Measurements from ENCODE around the gene RAB28.

RAB28 gene

GRCh38 chr4:13523591-13524503, 39.7 kb upstream of the RAB28 start:
- DNase-seq (ENCODE audit: low spot score), result peak; percentile 11
- TF ChIP-seq, protein P1, sequence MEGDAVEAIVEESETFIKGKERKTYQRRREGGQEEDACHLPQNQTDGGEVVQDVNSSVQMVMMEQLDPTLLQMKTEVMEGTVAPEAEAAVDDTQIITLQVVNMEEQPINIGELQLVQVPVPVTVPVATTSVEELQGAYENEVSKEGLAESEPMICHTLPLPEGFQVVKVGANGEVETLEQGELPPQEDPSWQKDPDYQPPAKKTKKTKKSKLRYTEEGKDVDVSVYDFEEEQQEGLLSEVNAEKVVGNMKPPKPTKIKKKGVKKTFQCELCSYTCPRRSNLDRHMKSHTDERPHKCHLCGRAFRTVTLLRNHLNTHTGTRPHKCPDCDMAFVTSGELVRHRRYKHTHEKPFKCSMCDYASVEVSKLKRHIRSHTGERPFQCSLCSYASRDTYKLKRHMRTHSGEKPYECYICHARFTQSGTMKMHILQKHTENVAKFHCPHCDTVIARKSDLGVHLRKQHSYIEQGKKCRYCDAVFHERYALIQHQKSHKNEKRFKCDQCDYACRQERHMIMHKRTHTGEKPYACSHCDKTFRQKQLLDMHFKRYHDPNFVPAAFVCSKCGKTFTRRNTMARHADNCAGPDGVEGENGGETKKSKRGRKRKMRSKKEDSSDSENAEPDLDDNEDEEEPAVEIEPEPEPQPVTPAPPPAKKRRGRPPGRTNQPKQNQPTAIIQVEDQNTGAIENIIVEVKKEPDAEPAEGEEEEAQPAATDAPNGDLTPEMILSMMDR (IDR thresholded peaks at IDR 0.05; ENCODE audit: extremely low read depth, insufficient read depth, missing control alignments), result no peak
- in situ Hi-C loops (cut with MboI; ENCODE audit: low pct_unique_long_range_greater_than_20kb, low sequenced_read_pairs, unreplicated experiment), result no loop called here

DNA sequence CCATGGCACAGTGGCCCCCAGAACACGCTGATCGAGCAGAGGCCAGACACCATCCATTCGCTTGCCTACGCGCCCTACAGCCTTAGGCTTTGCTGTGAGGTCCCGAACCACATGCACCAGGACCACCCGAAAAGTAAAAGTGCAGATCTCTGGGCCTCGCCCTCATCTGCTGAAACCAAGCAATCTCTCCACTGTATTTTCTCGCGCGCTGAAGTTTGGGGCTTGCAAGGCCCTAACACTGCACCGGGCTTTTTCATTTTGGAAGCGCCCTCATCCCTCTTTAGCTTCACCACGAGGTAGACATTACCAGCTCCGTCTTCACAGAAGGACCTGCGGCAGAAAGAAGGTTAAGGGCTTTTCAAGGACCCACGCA, 39.0 kb upstream of the RAB28 start:
- peak; percentile 15 for DNase-seq (ENCODE audit: low spot score)
- in situ Hi-C loops (cut with MboI; ENCODE audit: low pct_unique_long_range_greater_than_20kb, low sequenced_read_pairs, unreplicated experiment), result no loop called here
- TF ChIP-seq, protein P1 (IDR thresholded peaks at IDR 0.05; ENCODE audit: extremely low read depth, insufficient read depth, missing control alignments), result no peak

- in situ Hi-C loops (cut with MboI; ENCODE audit: low pct_unique_long_range_greater_than_20kb, low sequenced_read_pairs, unreplicated experiment), result no loop called here
- peak; percentile 21 for DNase-seq (ENCODE audit: low spot score)
- TF ChIP-seq, protein P1 (IDR thresholded peaks at IDR 0.05; ENCODE audit: extremely low read depth, insufficient read depth, missing control alignments), result no peak
These were observed 38.4 kb upstream of the RAB28 start for GRCh38 chr4:13522282-13523104.

DNA sequence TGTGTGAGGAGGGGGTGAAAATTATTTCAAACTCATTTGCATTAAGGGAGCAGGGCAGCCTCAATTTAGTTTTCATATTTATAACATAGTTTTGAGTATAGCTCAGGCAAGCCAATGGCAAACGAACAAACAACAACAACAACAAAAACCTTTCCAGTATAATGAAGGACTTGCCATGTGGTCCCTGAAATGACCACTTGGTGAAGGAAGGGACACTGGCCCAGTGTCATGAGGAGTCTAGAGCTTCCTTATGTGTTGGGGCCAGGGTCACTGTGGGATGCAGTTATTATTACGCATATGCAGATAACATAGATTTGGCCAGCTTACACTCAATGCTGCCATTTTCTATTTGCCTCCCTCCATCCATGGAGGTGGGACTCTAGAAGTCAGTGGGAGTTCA, 36.9 kb upstream of the RAB28 start:
- no peak for DNase-seq (ENCODE audit: low spot score)
- TF ChIP-seq, protein P1 (IDR thresholded peaks at IDR 0.05; ENCODE audit: extremely low read depth, insufficient read depth, missing control alignments), result no peak
- in situ Hi-C loops (cut with MboI; ENCODE audit: low pct_unique_long_range_greater_than_20kb, low sequenced_read_pairs, unreplicated experiment), result no loop called here

DNA sequence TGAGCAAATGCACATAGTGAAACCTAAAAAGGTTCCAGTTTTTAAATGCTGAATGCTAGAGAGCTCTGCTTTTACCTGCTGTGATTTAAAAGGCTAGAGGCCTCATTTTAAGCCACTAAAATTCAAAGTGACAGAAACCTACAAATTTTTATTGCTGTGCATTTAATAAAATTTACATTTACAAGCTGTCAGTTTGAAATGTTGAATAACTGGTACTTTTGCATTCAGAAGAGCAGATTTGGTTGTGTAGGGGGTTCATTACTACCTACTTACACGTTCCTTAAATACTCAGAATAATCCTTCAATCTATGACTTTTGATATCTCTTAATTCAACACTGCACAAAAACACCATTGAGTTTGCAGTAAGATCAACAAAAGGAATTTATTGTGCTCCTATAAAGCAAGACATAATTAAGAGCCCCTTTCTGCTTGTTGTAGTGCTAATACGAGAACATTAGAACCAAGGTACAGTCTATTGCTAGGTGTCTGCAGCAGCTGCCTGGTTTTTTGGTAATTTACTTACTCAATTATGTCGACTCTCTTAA, 32.2 kb upstream of the RAB28 start:
- no peak for DNase-seq (ENCODE audit: low spot score)
- TF ChIP-seq, protein P1 (IDR thresholded peaks at IDR 0.05; ENCODE audit: extremely low read depth, insufficient read depth, missing control alignments), result no peak
- in situ Hi-C loops (cut with MboI; ENCODE audit: low pct_unique_long_range_greater_than_20kb, low sequenced_read_pairs, unreplicated experiment), result no loop called here

GRCh38 chr4:13515268-13515667, 31.1 kb upstream of the RAB28 start:
- TF ChIP-seq, protein P1 (IDR thresholded peaks at IDR 0.05; ENCODE audit: extremely low read depth, insufficient read depth, missing control alignments), result no peak
- no peak for DNase-seq (ENCODE audit: low spot score)
- in situ Hi-C loops (cut with MboI; ENCODE audit: low pct_unique_long_range_greater_than_20kb, low sequenced_read_pairs, unreplicated experiment), result no loop called here
